ENCODE data around the gene HHAT. TPM values are rescaled to one million over a fixed set of nuclear protein-coding genes. Genes with fewer than 3 reads are reported as not detected.

Gene HHAT
- total RNA-seq, 1 experiment from 2014 or later: 4.6 TPM

- Mint-ChIP-seq H3K9me3 (ENCODE audit: unreplicated experiment) (no peaks in the 10 kb centered on the region), H3K4me1 (ENCODE audit: insufficient read depth, unreplicated experiment) (no peaks in the 10 kb centered on the region), H3K27me3 (ENCODE audit: insufficient read depth, unreplicated experiment) (peaks cover 10% of the 10 kb centered on the region), H3K4me3 (ENCODE audit: unreplicated experiment) (no peak overlapping the region), H3K27ac (ENCODE audit: low read depth, unreplicated experiment) (no peak overlapping the region), H3K36me3 (ENCODE audit: insufficient read depth, unreplicated experiment) (no peaks in the 10 kb centered on the region)
- BruUV-seq (replicated peaks): no TSS peak
- DNase-seq (ENCODE audit: unreplicated experiment): no peak
- CTCF ChIA-PET: interaction anchor here (1.2 to 2.4 kb wide), 2 partner anchors 257 to 439 kb away, joined by 4 to 5 read pairs; partner anchors contain the start of gene KCNH1
- TF ChIP-seq CTCF (IDR thresholded peaks at IDR 0.05; ENCODE audit: unreplicated experiment): no peak
- intact Hi-C loops (cut with micrococcal nuclease): no loop called here
- POLR2A ChIA-PET: no interaction called here
These were observed 366.3 kb downstream of the HHAT start for GRCh38 chr1:210695026-210695425.

GRCh38 chr1:210696709-210697108, 368.0 kb downstream of the HHAT start:
- BruUV-seq (replicated peaks): no TSS peak
- peaks cover 10% of the 10 kb centered on the region for H3K27me3 Mint-ChIP-seq (ENCODE audit: insufficient read depth, unreplicated experiment)
- no peaks in the 10 kb centered on the region for H3K36me3 Mint-ChIP-seq (ENCODE audit: insufficient read depth, unreplicated experiment)
- POLR2A ChIA-PET: interaction anchor here (0.7 kb wide), 1 partner anchor 16 kb away, joined by 3 read pairs; no protein-coding TSS in a partner anchor
- no peak overlapping the region for H3K27ac Mint-ChIP-seq (ENCODE audit: low read depth, unreplicated experiment)
- CTCF ChIA-PET: interaction anchor here (0.6 to 1.0 kb wide), 3 partner anchors 45 to 841 kb away, joined by 3 read pairs; no protein-coding TSS in a partner anchor
- no peak overlapping the region for H3K4me3 Mint-ChIP-seq (ENCODE audit: unreplicated experiment)
- DNase-seq (ENCODE audit: unreplicated experiment): no peak
- no peaks in the 10 kb centered on the region for H3K4me1 Mint-ChIP-seq (ENCODE audit: insufficient read depth, unreplicated experiment)
- H3K9me3 Mint-ChIP-seq (ENCODE audit: unreplicated experiment): no peaks in the 10 kb centered on the region
- TF ChIP-seq CTCF (IDR thresholded peaks at IDR 0.05; ENCODE audit: unreplicated experiment): no peak
- intact Hi-C loops (cut with micrococcal nuclease): no loop called here

- Mint-ChIP-seq H3K9me3 (ENCODE audit: unreplicated experiment) (no peaks in the 10 kb centered on the region), H3K27ac (ENCODE audit: low read depth, unreplicated experiment) (no peak overlapping the region), H3K4me1 (ENCODE audit: insufficient read depth, unreplicated experiment) (no peaks in the 10 kb centered on the region), H3K4me3 (ENCODE audit: unreplicated experiment) (no peak overlapping the region), H3K36me3 (ENCODE audit: insufficient read depth, unreplicated experiment) (no peaks in the 10 kb centered on the region), H3K27me3 (ENCODE audit: insufficient read depth, unreplicated experiment) (peaks cover 15% of the 10 kb centered on the region)
- TF ChIP-seq CTCF (IDR thresholded peaks at IDR 0.05; ENCODE audit: unreplicated experiment): no peak
- intact Hi-C loops (cut with micrococcal nuclease): no loop called here
- no peak for DNase-seq (ENCODE audit: unreplicated experiment)
- no TSS peak for BruUV-seq (replicated peaks)
- ChIA-PET CTCF (interaction anchor here (0.6 to 0.7 kb wide), 2 partner anchors 341 to 841 kb away, joined by 3 read pairs; no protein-coding TSS in a partner anchor), POLR2A (no interaction called here)
These were observed 368.5 kb downstream of the HHAT start for GRCh38 chr1:210697185-210697584.

GRCh38 chr1:210698661-210699060, 370.0 kb downstream of the HHAT start:
- intact Hi-C loops (cut with micrococcal nuclease): no loop called here
- no TSS peak for BruUV-seq (replicated peaks)
- CTCF ChIA-PET: interaction anchor here (0.6 to 1.4 kb wide), 3 partner anchors 9 to 434 kb away, joined by 3 to 9 read pairs (median 3); no protein-coding TSS in a partner anchor
- TF ChIP-seq CTCF (IDR thresholded peaks at IDR 0.05; ENCODE audit: unreplicated experiment): no peak
- Mint-ChIP-seq H3K36me3 (ENCODE audit: insufficient read depth, unreplicated experiment) (no peaks in the 10 kb centered on the region), H3K4me1 (ENCODE audit: insufficient read depth, unreplicated experiment) (no peaks in the 10 kb centered on the region), H3K27me3 (ENCODE audit: insufficient read depth, unreplicated experiment) (peaks cover 21% of the 10 kb centered on the region), H3K4me3 (ENCODE audit: unreplicated experiment) (no peak overlapping the region), H3K9me3 (ENCODE audit: unreplicated experiment) (no peaks in the 10 kb centered on the region), H3K27ac (ENCODE audit: low read depth, unreplicated experiment) (no peak overlapping the region)
- DNase-seq (ENCODE audit: unreplicated experiment): no peak
- POLR2A ChIA-PET: no interaction called here
